SK-N-SH (cell line): ENCODE data around the gene SCN4A.

ENCODE experiments used
- EP300 ChIP-seq, 2 experiments: IDR thresholded peaks; 2 replicates each; pipeline versions ENCODE4 v1.4.0 to v1.6.1; 2012; ENCODE audit warnings: borderline replicate concordance in 1 of 2, low read depth in 1 of 2, low read length in 1 of 2
- GABPA ChIP-seq: IDR thresholded peaks from 2 replicates; pipeline ENCODE4 v1.4.0; 2012; ENCODE audit warnings: low read depth, mild to moderate bottlenecking
- GATA2 ChIP-seq: sonication (generic); formaldehyde crosslinking; IDR thresholded peaks from 2 replicates; pipeline ENCODE4 v1.5.0; 2020; ENCODE audit warnings: mild to moderate bottlenecking, missing genetic modification reagents
- POLR2AphosphoS5 ChIP-seq: IDR thresholded peaks from 2 replicates; pipeline ENCODE4 v1.6.1; 2012; ENCODE audit warnings: low read depth, low read length
- RFX5 ChIP-seq: IDR thresholded peaks from 2 replicates; pipeline ENCODE4 v1.6.1; 2012; ENCODE audit warnings: mild to moderate bottlenecking, improper control_type of control experiment, low read length
- TAF1 ChIP-seq: IDR thresholded peaks from 2 replicates; pipeline ENCODE4 v1.6.1; 2012; ENCODE audit warnings: low read depth, mild to moderate bottlenecking, low read length, moderate library complexity, borderline replicate concordance
- TCF12 ChIP-seq: IDR thresholded peaks from 2 replicates; pipeline ENCODE4 v1.4.0; 2012
- USF1 ChIP-seq: IDR thresholded peaks from 2 replicates; pipeline ENCODE4 v1.4.0; 2012; ENCODE audit warnings: low read depth, borderline replicate concordance
- USF2 ChIP-seq: fragments of 150-350 bp; IDR thresholded peaks from 2 replicates; pipeline ENCODE4 v1.6.1; 2017; ENCODE audit warnings: antibody characterized with exemption, low read length, low read depth, borderline replicate concordance
- YY1 ChIP-seq: IDR thresholded peaks from 2 replicates; pipeline ENCODE4 v1.4.0; 2012; ENCODE audit warnings: low read depth, mild to moderate bottlenecking
- ZBTB33 ChIP-seq: IDR thresholded peaks from 2 replicates; pipeline ENCODE4 v1.4.0; 2012; ENCODE audit warnings: low read depth, borderline replicate concordance
- TF ChIP-seq, protein P1 (sequence below): fragments of 200-600 bp; sonication (generic); IDR thresholded peaks from 2 replicates; pipeline ENCODE4 v1.6.1; 2017; ENCODE audit warnings: antibody characterized with exemption, mild to moderate bottlenecking, moderate library complexity
- TF ChIP-seq, protein P2 (sequence below): IDR thresholded peaks from 2 replicates; pipeline ENCODE4; 2012

GRCh38 chr17:63974594-63975192 lies 2.0 kb upstream of the SCN4A start:
- TF ChIP-seq EP300 (IDR thresholded peaks at IDR 0.05; ENCODE audit: borderline replicate concordance in 1 of 2, low read depth in 1 of 2, low read length in 1 of 2): no peak
- TF ChIP-seq, protein P1, sequence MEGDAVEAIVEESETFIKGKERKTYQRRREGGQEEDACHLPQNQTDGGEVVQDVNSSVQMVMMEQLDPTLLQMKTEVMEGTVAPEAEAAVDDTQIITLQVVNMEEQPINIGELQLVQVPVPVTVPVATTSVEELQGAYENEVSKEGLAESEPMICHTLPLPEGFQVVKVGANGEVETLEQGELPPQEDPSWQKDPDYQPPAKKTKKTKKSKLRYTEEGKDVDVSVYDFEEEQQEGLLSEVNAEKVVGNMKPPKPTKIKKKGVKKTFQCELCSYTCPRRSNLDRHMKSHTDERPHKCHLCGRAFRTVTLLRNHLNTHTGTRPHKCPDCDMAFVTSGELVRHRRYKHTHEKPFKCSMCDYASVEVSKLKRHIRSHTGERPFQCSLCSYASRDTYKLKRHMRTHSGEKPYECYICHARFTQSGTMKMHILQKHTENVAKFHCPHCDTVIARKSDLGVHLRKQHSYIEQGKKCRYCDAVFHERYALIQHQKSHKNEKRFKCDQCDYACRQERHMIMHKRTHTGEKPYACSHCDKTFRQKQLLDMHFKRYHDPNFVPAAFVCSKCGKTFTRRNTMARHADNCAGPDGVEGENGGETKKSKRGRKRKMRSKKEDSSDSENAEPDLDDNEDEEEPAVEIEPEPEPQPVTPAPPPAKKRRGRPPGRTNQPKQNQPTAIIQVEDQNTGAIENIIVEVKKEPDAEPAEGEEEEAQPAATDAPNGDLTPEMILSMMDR: no peak
- no peak for TF ChIP-seq POLR2AphosphoS5
- no peak for TF ChIP-seq TAF1
- TF ChIP-seq RFX5: no peak
- no peak for TF ChIP-seq USF2
- TF ChIP-seq YY1: no peak
- TF ChIP-seq, protein P2, sequence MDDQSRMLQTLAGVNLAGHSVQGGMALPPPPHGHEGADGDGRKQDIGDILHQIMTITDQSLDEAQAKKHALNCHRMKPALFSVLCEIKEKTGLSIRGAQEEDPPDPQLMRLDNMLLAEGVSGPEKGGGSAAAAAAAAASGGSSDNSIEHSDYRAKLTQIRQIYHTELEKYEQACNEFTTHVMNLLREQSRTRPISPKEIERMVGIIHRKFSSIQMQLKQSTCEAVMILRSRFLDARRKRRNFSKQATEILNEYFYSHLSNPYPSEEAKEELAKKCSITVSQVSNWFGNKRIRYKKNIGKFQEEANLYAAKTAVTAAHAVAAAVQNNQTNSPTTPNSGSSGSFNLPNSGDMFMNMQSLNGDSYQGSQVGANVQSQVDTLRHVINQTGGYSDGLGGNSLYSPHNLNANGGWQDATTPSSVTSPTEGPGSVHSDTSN: no peak
- no peak for TF ChIP-seq ZBTB33
- no peak for TF ChIP-seq GABPA
- TF ChIP-seq USF1: no peak
- TF ChIP-seq GATA2 (CRISPR knock-in tag): no peak
- TF ChIP-seq TCF12: peak; percentile 47; the same call in 1 of the 2 replicates
